HepG2 (cell line): ENCODE measurements around the gene KIFC1. TPM values are rescaled to one million over a fixed set of nuclear protein-coding genes. Genes with fewer than 3 reads are reported as not detected.

Experiments
- ATF1 ChIP-seq: IDR thresholded peaks from 2 replicates; pipeline ENCODE4 v1.6.1; 2016; ENCODE audit warnings: mild to moderate bottlenecking, control low read depth
- DR1 ChIP-seq: sonication (generic); formaldehyde crosslinking; IDR thresholded peaks from 2 replicates; pipeline ENCODE4 v1.8.0; 2021; ENCODE audit warnings: mild to moderate bottlenecking, missing genetic modification reagents, inconsistent platforms
- FOXM1 ChIP-seq: sonication (generic); formaldehyde crosslinking; IDR thresholded peaks from 2 replicates; pipeline ENCODE4 v1.5.0; 2020; ENCODE audit warnings: missing genetic modification reagents
- GZF1 ChIP-seq: sonication (generic); formaldehyde crosslinking; IDR thresholded peaks from 2 replicates; pipeline ENCODE4 v1.5.1; 2020; ENCODE audit warnings: mild to moderate bottlenecking, missing genetic modification reagents
- ISX ChIP-seq: sonication (generic); formaldehyde crosslinking; conservative IDR thresholded peaks from 2 replicates; pipeline ENCODE4 v1.5.0; 2020; ENCODE audit warnings: missing genetic modification reagents
- MEF2D ChIP-seq: sonication (generic); formaldehyde crosslinking; IDR thresholded peaks from 2 replicates; pipeline ENCODE4 v1.5.1; 2020; ENCODE audit warnings: mild to moderate bottlenecking, missing genetic modification reagents
- NCOA2 ChIP-seq: sonication (generic); formaldehyde crosslinking; IDR thresholded peaks from 2 replicates; pipeline ENCODE4 v1.8.0; 2022; ENCODE audit warnings: inconsistent platforms
- NFIB ChIP-seq: sonication (generic); formaldehyde crosslinking; IDR thresholded peaks from 2 replicates; pipeline ENCODE4 v1.9.0; 2021; ENCODE audit warnings: missing genetic modification reagents, mild to moderate bottlenecking, borderline replicate concordance
- NFYB ChIP-seq: sonication (generic); formaldehyde crosslinking; IDR thresholded peaks from 2 replicates; pipeline ENCODE4 v1.4.0; 2020; ENCODE audit warnings: missing genetic modification reagents
- SETDB1 ChIP-seq: sonication (generic); formaldehyde crosslinking; IDR thresholded peaks from 2 replicates; pipeline ENCODE4 v1.5.1; 2020; ENCODE audit warnings: missing genetic modification reagents, mild to moderate bottlenecking, borderline replicate concordance
- ZNF143 ChIP-seq: sonication (generic); formaldehyde crosslinking; IDR thresholded peaks from 2 replicates; pipeline ENCODE4 v1.4.0; 2020; ENCODE audit warnings: missing genetic modification reagents
- ZNF343 ChIP-seq: sonication (generic); formaldehyde crosslinking; IDR thresholded peaks from 2 replicates; pipeline ENCODE4 v1.4.0; 2020; ENCODE audit warnings: mild to moderate bottlenecking, missing genetic modification reagents
- ZSCAN31 ChIP-seq: sonication (generic); formaldehyde crosslinking; IDR thresholded peaks from 2 replicates; pipeline ENCODE4 v1.5.0; 2020; ENCODE audit warnings: low read depth, mild to moderate bottlenecking, missing genetic modification reagents
- polyA plus RNA-seq, 8 experiments: library from polyadenylated mRNA; depleted of rRNA in 3 of 8; stranded (reverse) in 7 of 8; unstranded in 1 of 8; fragments of >200 nt; fragmentation: Illumina TruSeq in 4 of 8; extraction: Trizol in 4 of 8; gene quantifications; 2 replicates each; pipeline versions ENCODE4 v1.2.1 to v1.2.3, GENCODE V29; 2011 to 2016; ENCODE audit warnings: low read depth in 4 of 8, missing spikeins in 1 of 8, mixed read lengths in 1 of 8; ENCODE audit not compliant: insufficient read depth in 1 of 8
- total RNA-seq, 5 experiments: library from RNA; depleted of rRNA; stranded (reverse); fragments of >200 nt; fragmentation: Illumina TruSeq; extraction: Trizol; gene quantifications; 2 replicates each; pipeline ENCODE4 v1.2.3, GENCODE V29; 2016; ENCODE audit warnings: low read depth in 1 of 5
- TF ChIP-seq, protein P1 (sequence below): sonication (generic); formaldehyde crosslinking; IDR thresholded peaks from 2 replicates; pipeline ENCODE4 v1.5.0; 2020; ENCODE audit warnings: mild to moderate bottlenecking, missing genetic modification reagents
- TF ChIP-seq, protein P2 (sequence below): sonication (generic); formaldehyde crosslinking; IDR thresholded peaks from 2 replicates; pipeline ENCODE4 v1.8.0; 2022; ENCODE audit warnings: mild to moderate bottlenecking, missing genetic modification reagents; ENCODE audit not compliant: insufficient replicate concordance
- TF ChIP-seq, protein P3 (sequence below): sonication (generic); formaldehyde crosslinking; IDR thresholded peaks from 2 replicates; pipeline ENCODE4 v1.4.0; 2020; ENCODE audit warnings: low read depth, mild to moderate bottlenecking, missing genetic modification reagents
- TF ChIP-seq, protein P4 (sequence below), 2 experiments: sonication (generic) in 1 of 2; formaldehyde crosslinking in 1 of 2; IDR thresholded peaks; 2 replicates each; pipeline versions ENCODE4 v1.5.1 to v1.6.1; 2011 to 2020; ENCODE audit warnings: borderline replicate concordance in 1 of 2, low read depth in 1 of 2, low read length in 1 of 2, mild to moderate bottlenecking in 1 of 2, missing genetic modification reagents in 1 of 2, moderate library complexity in 1 of 2
- TF ChIP-seq, protein P5 (sequence below): sonication (generic); formaldehyde crosslinking; IDR thresholded peaks from 2 replicates; pipeline ENCODE4 v1.4.0; 2020; ENCODE audit warnings: mild to moderate bottlenecking, missing genetic modification reagents
- TF ChIP-seq, protein P6 (sequence below): sonication (generic); formaldehyde crosslinking; conservative IDR thresholded peaks from 2 replicates; pipeline ENCODE4 v1.4.0; 2020; ENCODE audit warnings: missing genetic modification reagents

Gene KIFC1
- total and polyA plus RNA-seq, 2 of the 13 experiments (the other 11 are each of a cell fraction or from before 2014, with no cell fraction given): 25.0 to 45.5 TPM

DNA sequence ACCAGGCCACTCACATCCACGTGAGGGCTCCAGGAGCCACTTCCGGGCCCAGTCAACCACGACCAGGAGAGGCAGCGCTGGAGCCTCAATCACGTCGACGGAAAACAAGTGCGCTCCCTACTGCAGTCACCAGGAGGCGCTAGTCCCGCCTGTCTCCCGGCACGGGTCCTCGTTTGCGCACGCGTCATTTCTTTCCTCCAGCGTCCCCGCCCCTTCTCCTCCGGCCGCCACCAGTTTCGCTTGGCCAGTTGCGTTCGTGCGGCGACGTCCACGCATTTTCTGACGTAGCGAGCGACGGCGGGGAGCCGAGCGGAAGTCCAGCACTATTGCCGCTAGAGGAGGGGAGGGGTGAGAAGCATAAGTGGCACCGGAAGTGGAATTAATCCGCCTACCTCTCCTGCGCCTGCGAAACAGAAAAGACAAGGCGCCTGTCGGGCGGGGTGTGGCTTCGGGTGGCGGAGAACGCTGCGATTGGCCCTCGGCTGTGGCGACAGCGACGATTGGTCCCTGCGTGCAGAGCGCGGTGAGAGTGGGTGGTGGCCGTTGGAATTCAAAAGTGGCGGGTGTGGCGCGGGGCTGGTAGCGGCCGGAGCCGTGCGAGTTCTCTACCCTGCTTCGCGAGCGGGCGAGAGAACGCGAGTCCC is at the start of gene KIFC1 (continued):
- TF ChIP-seq, protein P1, sequence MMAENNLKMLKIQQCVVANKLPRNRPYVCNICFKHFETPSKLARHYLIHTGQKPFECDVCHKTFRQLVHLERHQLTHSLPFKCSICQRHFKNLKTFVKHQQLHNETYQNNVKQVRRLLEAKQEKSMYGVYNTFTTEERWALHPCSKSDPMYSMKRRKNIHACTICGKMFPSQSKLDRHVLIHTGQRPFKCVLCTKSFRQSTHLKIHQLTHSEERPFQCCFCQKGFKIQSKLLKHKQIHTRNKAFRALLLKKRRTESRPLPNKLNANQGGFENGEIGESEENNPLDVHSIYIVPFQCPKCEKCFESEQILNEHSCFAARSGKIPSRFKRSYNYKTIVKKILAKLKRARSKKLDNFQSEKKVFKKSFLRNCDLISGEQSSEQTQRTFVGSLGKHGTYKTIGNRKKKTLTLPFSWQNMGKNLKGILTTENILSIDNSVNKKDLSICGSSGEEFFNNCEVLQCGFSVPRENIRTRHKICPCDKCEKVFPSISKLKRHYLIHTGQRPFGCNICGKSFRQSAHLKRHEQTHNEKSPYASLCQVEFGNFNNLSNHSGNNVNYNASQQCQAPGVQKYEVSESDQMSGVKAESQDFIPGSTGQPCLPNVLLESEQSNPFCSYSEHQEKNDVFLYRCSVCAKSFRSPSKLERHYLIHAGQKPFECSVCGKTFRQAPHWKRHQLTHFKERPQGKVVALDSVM (CRISPR knock-in tag): peak; percentile 17
- no peak for TF ChIP-seq NFIB
- no peak for TF ChIP-seq SETDB1 (CRISPR knock-in tag)
- TF ChIP-seq, protein P2, sequence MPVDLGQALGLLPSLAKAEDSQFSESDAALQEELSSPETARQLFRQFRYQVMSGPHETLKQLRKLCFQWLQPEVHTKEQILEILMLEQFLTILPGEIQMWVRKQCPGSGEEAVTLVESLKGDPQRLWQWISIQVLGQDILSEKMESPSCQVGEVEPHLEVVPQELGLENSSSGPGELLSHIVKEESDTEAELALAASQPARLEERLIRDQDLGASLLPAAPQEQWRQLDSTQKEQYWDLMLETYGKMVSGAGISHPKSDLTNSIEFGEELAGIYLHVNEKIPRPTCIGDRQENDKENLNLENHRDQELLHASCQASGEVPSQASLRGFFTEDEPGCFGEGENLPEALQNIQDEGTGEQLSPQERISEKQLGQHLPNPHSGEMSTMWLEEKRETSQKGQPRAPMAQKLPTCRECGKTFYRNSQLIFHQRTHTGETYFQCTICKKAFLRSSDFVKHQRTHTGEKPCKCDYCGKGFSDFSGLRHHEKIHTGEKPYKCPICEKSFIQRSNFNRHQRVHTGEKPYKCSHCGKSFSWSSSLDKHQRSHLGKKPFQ (CRISPR knock-in tag): peak; percentile 74
- TF ChIP-seq NFYB (CRISPR knock-in tag): peak; percentile 92
- peak; percentile 97 for TF ChIP-seq FOXM1 (CRISPR knock-in tag)
- TF ChIP-seq, protein P3, sequence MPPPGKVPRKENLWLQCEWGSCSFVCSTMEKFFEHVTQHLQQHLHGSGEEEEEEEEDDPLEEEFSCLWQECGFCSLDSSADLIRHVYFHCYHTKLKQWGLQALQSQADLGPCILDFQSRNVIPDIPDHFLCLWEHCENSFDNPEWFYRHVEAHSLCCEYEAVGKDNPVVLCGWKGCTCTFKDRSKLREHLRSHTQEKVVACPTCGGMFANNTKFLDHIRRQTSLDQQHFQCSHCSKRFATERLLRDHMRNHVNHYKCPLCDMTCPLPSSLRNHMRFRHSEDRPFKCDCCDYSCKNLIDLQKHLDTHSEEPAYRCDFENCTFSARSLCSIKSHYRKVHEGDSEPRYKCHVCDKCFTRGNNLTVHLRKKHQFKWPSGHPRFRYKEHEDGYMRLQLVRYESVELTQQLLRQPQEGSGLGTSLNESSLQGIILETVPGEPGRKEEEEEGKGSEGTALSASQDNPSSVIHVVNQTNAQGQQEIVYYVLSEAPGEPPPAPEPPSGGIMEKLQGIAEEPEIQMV (CRISPR knock-in tag): peak; percentile 84
- TF ChIP-seq ZSCAN31: peak; percentile 79
- peak; percentile 96 for TF ChIP-seq ATF1 (CRISPR knock-in tag)
- TF ChIP-seq, protein P4, sequence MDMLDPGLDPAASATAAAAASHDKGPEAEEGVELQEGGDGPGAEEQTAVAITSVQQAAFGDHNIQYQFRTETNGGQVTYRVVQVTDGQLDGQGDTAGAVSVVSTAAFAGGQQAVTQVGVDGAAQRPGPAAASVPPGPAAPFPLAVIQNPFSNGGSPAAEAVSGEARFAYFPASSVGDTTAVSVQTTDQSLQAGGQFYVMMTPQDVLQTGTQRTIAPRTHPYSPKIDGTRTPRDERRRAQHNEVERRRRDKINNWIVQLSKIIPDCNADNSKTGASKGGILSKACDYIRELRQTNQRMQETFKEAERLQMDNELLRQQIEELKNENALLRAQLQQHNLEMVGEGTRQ (IDR thresholded peaks at IDR 0.05; ENCODE audit: low read depth, low read length): 0 out of 2 replicates have a peak, but pooled peaks have one; percentile 61
- TF ChIP-seq, protein P4 (CRISPR knock-in tag; IDR thresholded peaks at IDR 0.05; ENCODE audit: borderline replicate concordance): peak; percentile 76
- TF ChIP-seq GZF1: peak; percentile 56; the same call in 1 of the 2 replicates
- 0 out of 2 replicates have a peak, but pooled peaks have one; percentile 70 for TF ChIP-seq ZNF343 (CRISPR knock-in tag)
- peak; percentile 69 for TF ChIP-seq DR1
- TF ChIP-seq, protein P5, sequence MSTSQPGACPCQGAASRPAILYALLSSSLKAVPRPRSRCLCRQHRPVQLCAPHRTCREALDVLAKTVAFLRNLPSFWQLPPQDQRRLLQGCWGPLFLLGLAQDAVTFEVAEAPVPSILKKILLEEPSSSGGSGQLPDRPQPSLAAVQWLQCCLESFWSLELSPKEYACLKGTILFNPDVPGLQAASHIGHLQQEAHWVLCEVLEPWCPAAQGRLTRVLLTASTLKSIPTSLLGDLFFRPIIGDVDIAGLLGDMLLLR: peak; percentile 79; the same call in 1 of the 2 replicates
- TF ChIP-seq, protein P6, sequence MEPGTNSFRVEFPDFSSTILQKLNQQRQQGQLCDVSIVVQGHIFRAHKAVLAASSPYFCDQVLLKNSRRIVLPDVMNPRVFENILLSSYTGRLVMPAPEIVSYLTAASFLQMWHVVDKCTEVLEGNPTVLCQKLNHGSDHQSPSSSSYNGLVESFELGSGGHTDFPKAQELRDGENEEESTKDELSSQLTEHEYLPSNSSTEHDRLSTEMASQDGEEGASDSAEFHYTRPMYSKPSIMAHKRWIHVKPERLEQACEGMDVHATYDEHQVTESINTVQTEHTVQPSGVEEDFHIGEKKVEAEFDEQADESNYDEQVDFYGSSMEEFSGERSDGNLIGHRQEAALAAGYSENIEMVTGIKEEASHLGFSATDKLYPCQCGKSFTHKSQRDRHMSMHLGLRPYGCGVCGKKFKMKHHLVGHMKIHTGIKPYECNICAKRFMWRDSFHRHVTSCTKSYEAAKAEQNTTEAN (CRISPR knock-in tag): peak; percentile 63
- peak; percentile 31; the same call in 1 of the 2 replicates for TF ChIP-seq NCOA2 (CRISPR knock-in tag)
- TF ChIP-seq MEF2D (CRISPR knock-in tag): peak; percentile 96
- TF ChIP-seq ISX: no peak
- TF ChIP-seq ZNF143 (CRISPR knock-in tag): peak; percentile 51
